K562 (cell line): ENCODE measurements around the gene GLMP. TPM values are rescaled to one million over a fixed set of nuclear protein-coding genes. Genes with fewer than 3 reads are reported as not detected.

ENCODE experiments used
- BACH1 ChIP-seq: fragments of 200-800 bp; sonication (Bioruptor generic); IDR thresholded peaks from 2 replicates; pipeline ENCODE4 v1.6.1; 2016; ENCODE audit warnings: missing genetic modification characterization, missing compliant biosample characterization
- CEBPZ ChIP-seq: fragments of 150-350 bp; IDR thresholded peaks from 2 replicates; pipeline ENCODE4 v1.6.1; 2014; ENCODE audit warnings: low read depth, mild to moderate bottlenecking, low read length, borderline replicate concordance
- FOXK2 ChIP-seq, 2 experiments: fragments of 450-650 bp; IDR thresholded peaks in 1 of 2; conservative IDR thresholded peaks in 1 of 2; 2 replicates each; pipeline ENCODE4 v1.6.1; 2016; ENCODE audit warnings: low read depth in 2 of 2, mild to moderate bottlenecking in 1 of 2
- HDAC8 ChIP-seq: fragments of 450-650 bp; IDR thresholded peaks from 2 replicates; pipeline ENCODE4 v1.6.1; 2016; ENCODE audit warnings: mild to moderate bottlenecking, missing genetic modification characterization, moderate library complexity, missing compliant biosample characterization
- ID3 ChIP-seq, 2 experiments: fragments of 250-450 bp in 1 of 2; fragments of 450-650 bp in 1 of 2; sonication (Bioruptor Pico) in 1 of 2; IDR thresholded peaks; 2 replicates each; pipeline versions ENCODE4 v1.6.1 to v1.8.0; 2016 to 2021; ENCODE audit warnings: mild to moderate bottlenecking in 2 of 2, moderate library complexity in 2 of 2, missing compliant biosample characterization in 1 of 2, missing genetic modification characterization in 1 of 2
- JUN ChIP-seq, 2 experiments: sonication (generic) in 1 of 2; formaldehyde crosslinking in 1 of 2; IDR thresholded peaks; 2 replicates each; pipeline versions ENCODE4 v1.6.1 to v1.8.0; 2012 to 2022; ENCODE audit warnings: borderline replicate concordance in 2 of 2, mild to moderate bottlenecking in 2 of 2, improper control_type of control experiment in 1 of 2, low read depth in 1 of 2, low read length in 1 of 2, missing genetic modification reagents in 1 of 2
- KDM5B ChIP-seq: fragments of 200-600 bp; sonication (generic); IDR thresholded peaks from 2 replicates; pipeline ENCODE4 v1.6.1; 2012; ENCODE audit warnings: low read depth, mild to moderate bottlenecking, moderate library complexity, low read length, control low read depth, inconsistent platforms; ENCODE audit not compliant: insufficient replicate concordance
- NKRF ChIP-seq: fragments of 450-650 bp; IDR thresholded peaks from 2 replicates; pipeline ENCODE4 v1.6.1; 2016; ENCODE audit warnings: borderline replicate concordance
- RBM34 ChIP-seq: fragments of 200-400 bp; formaldehyde crosslinking; IDR thresholded peaks from 2 replicates; pipeline ENCODE4 v1.6.1; 2018; ENCODE audit warnings: low read length, borderline replicate concordance; ENCODE audit not compliant: insufficient read depth
- SAP30 ChIP-seq: fragments of 200-600 bp; sonication (generic); IDR thresholded peaks from 2 replicates; pipeline ENCODE4 v1.6.1; 2012; ENCODE audit warnings: borderline replicate concordance, low read depth, mild to moderate bottlenecking, moderate library complexity, low read length, control low read depth, inconsistent platforms; ENCODE audit not compliant: insufficient read depth, poor library complexity, severe bottlenecking
- SIN3A ChIP-seq, 2 experiments: fragments of 150-350 bp in 1 of 2; IDR thresholded peaks; 2 replicates each; pipeline ENCODE4 v1.6.1; 2011 to 2016; ENCODE audit warnings: borderline replicate concordance in 2 of 2, low read depth in 2 of 2, low read length in 2 of 2, mild to moderate bottlenecking in 2 of 2, moderate library complexity in 2 of 2; ENCODE audit not compliant: control insufficient read depth in 1 of 2
- SMAD3 ChIP-seq: fragments of 450-650 bp; formaldehyde crosslinking; conservative IDR thresholded peaks from 2 replicates; pipeline ENCODE4 v1.4.0; 2020; ENCODE audit warnings: mild to moderate bottlenecking
- SRSF1 ChIP-seq: fragments of 200-400 bp; formaldehyde crosslinking; IDR thresholded peaks from 2 replicates; pipeline ENCODE4 v1.6.1; 2017; ENCODE audit warnings: mild to moderate bottlenecking, low read depth, low read length, moderate library complexity
- TBP ChIP-seq: optimal IDR thresholded peaks from 2 replicates; pipeline ENCODE3; 2011; ENCODE audit warnings: low read depth, low read length, improper control_type of control experiment
- TFE3 ChIP-seq: fragments of 450-650 bp; formaldehyde crosslinking; IDR thresholded peaks from 2 replicates; pipeline ENCODE4 v1.4.0; 2020; ENCODE audit warnings: mild to moderate bottlenecking, mixed read lengths
- USF1 ChIP-seq: sonication (generic); formaldehyde crosslinking; IDR thresholded peaks from 2 replicates; pipeline ENCODE4 v1.9.0; 2022; ENCODE audit warnings: mild to moderate bottlenecking, missing genetic modification reagents
- polyA plus RNA-seq, 8 experiments: library from polyadenylated mRNA; depleted of rRNA in 4 of 8; stranded (reverse) in 5 of 8; unstranded in 3 of 8; fragments of >200 nt; fragmentation: Nextera tagmentation in 2 of 8; fragmentation: Illumina TruSeq in 1 of 8; extraction: Ambion mirVana in 2 of 8; extraction: Trizol in 1 of 8; gene quantifications; 2 replicates each; pipeline versions ENCODE4 v1.2.1 to v1.2.3, GENCODE V29; 2011 to 2014; ENCODE audit warnings: inconsistent platforms in 1 of 8, missing spikeins in 1 of 8
- total RNA-seq, 7 experiments: library from RNA; depleted of rRNA in 6 of 7; stranded (reverse); fragments of >200 nt in 6 of 7; fragmentation: Illumina TruSeq in 2 of 7; extraction: Trizol in 2 of 7; gene quantifications; 2 replicates each; pipeline versions ENCODE4 v1.2.1 to v1.2.3, GENCODE V29; 2011 to 2021; ENCODE audit warnings: low replicate concordance in 1 of 7

GLMP gene
- total and polyA plus RNA-seq, 9 of the 15 experiments (the other 6 are each of a cell fraction or from before 2014, with no cell fraction given), result 8.3 to 28.2 (median 22.4) TPM

- TF ChIP-seq FOXK2 (conservative IDR thresholded peaks at IDR 0.05 in 1 of 2, IDR thresholded peaks at IDR 0.05 in 1 of 2; ENCODE audit: low read depth in 2 of 2), result 0 out of 4 replicates have a peak, but pooled peaks of 1 of the 2 experiments have one; percentile 36
- no peak for TF ChIP-seq ID3 (CRISPR knock-in tag; IDR thresholded peaks at IDR 0.05)
- TF ChIP-seq ID3 (tag; IDR thresholded peaks at IDR 0.05), result no peak
- no peak for TF ChIP-seq SRSF1
- no peak for TF ChIP-seq SMAD3 (CRISPR knock-in tag)
- no peak for TF ChIP-seq RBM34
- TF ChIP-seq TBP, result peak; percentile 32
- no peak for TF ChIP-seq HDAC8 (tag)
- no peak for TF ChIP-seq BACH1 (tag)
- peak; percentile 98 for TF ChIP-seq TFE3 (CRISPR knock-in tag)
- no peak for TF ChIP-seq JUN (IDR thresholded peaks at IDR 0.05; ENCODE audit: borderline replicate concordance, low read depth, low read length)
- no peak for TF ChIP-seq JUN (CRISPR knock-in tag; IDR thresholded peaks at IDR 0.05; ENCODE audit: borderline replicate concordance)
- TF ChIP-seq SIN3A (IDR thresholded peaks at IDR 0.05; ENCODE audit: borderline replicate concordance in 2 of 2, control insufficient read depth in 1 of 2, low read depth in 2 of 2, low read length in 2 of 2), result peak; percentile 56 to 96; a peak in 2 of 4 replicates
- TF ChIP-seq NKRF, result peak; percentile 92
- TF ChIP-seq SAP30, result peak; percentile 93
- TF ChIP-seq KDM5B, result peak; percentile 50
- TF ChIP-seq USF1 (CRISPR knock-in tag), result peak; percentile 93
- TF ChIP-seq CEBPZ, result no peak
Measured at GRCh38 chr1:156295391-156295947, at the start of gene GLMP (continued).
